ENCODE data around the gene C16orf92.

Gene C16orf92

GRCh38 chr16:30053376-30054015 lies 30.5 kb downstream of the C16orf92 start:
- DNase-seq (ENCODE audit: low read depth in 3 of 3, low spot score in 1 of 3), result no peak

- DNase-seq (ENCODE audit: low read depth in 3 of 3, low spot score in 1 of 3), result no peak
Measured at GRCh38 chr16:30054451-30054850, 31.5 kb downstream of the C16orf92 start.

- DNase-seq (ENCODE audit: low read depth in 3 of 3, low spot score in 1 of 3), result peak in 1 of 3 donors; percentile 24
Measured at GRCh38 chr16:30054959-30055553, 32.1 kb downstream of the C16orf92 start.

- DNase-seq (ENCODE audit: low read depth in 3 of 3, low spot score in 1 of 3), result no peak
Measured at GRCh38 chr16:30060346-30060745, 37.3 kb downstream of the C16orf92 start.

- DNase-seq (ENCODE audit: low read depth in 3 of 3, low spot score in 1 of 3), result no peak
Measured at GRCh38 chr16:30060836-30061554, 38.0 kb downstream of the C16orf92 start.

- no peak for DNase-seq (ENCODE audit: low read depth in 3 of 3, low spot score in 1 of 3)
Measured at GRCh38 chr16:30063278-30063892, 40.4 kb downstream of the C16orf92 start.

- peak in 2 of 3 donors; percentile 37 to 54 for DNase-seq (ENCODE audit: low read depth in 3 of 3, low spot score in 1 of 3)
Measured at GRCh38 chr16:30063893-30064728, 41.1 kb downstream of the C16orf92 start.

GRCh38 chr16:30064729-30065101 lies 41.7 kb downstream of the C16orf92 start:
- no peak for DNase-seq (ENCODE audit: low read depth in 3 of 3, low spot score in 1 of 3)

- DNase-seq (ENCODE audit: low read depth in 3 of 3, low spot score in 1 of 3), result peak; percentile 89 to 91 (median 91)
Measured at GRCh38 chr16:30065102-30065942, 42.3 kb downstream of the C16orf92 start, which contains the start of gene ALDOA. Gene ALDOA (plus strand): TSS chr16:30065760. CDS start chr16:30066898, 1,138 bp downstream.

- no peak for DNase-seq (ENCODE audit: low read depth in 3 of 3, low spot score in 1 of 3)
Measured at GRCh38 chr16:30065943-30066760, 43.2 kb downstream of the C16orf92 start.

- no peak for DNase-seq (ENCODE audit: low read depth in 3 of 3, low spot score in 1 of 3)
Measured at GRCh38 chr16:30066761-30067583, 44.0 kb downstream of the C16orf92 start.

GRCh38 chr16:30067584-30067916 lies 44.6 kb downstream of the C16orf92 start:
- no peak for DNase-seq (ENCODE audit: low read depth in 3 of 3, low spot score in 1 of 3)

- no peak for DNase-seq (ENCODE audit: low read depth in 3 of 3, low spot score in 1 of 3)
Measured at GRCh38 chr16:30068333-30068732, 45.3 kb downstream of the C16orf92 start.

GRCh38 chr16:30068750-30069610 lies 46.0 kb downstream of the C16orf92 start:
- DNase-seq (ENCODE audit: low read depth in 3 of 3, low spot score in 1 of 3), result peak in 1 of 3 donors; percentile 39

GRCh38 chr16:30069611-30070462 lies 46.8 kb downstream of the C16orf92 start:
- DNase-seq (ENCODE audit: low read depth in 3 of 3, low spot score in 1 of 3), result no peak

GRCh38 chr16:30070490-30070889 lies 47.5 kb downstream of the C16orf92 start:
- no peak for DNase-seq (ENCODE audit: low read depth in 3 of 3, low spot score in 1 of 3)
